ENCODE data around the gene FOXO1. TPM values are rescaled to one million over a fixed set of nuclear protein-coding genes. Genes with fewer than 3 reads are reported as not detected.

The FOXO1 gene
- total RNA-seq, 1 experiment from 2014 or later, result 6.8 TPM

- DNase-seq (ENCODE audit: low read depth), result no peak
These were observed 56.3 kb downstream of the FOXO1 start for GRCh38 chr13:40609972-40610726.

GRCh38 chr13:40608308-40608707 is 58.1 kb downstream of the FOXO1 start:
- no peak for DNase-seq (ENCODE audit: low read depth)

- DNase-seq (ENCODE audit: low read depth), result no peak
These were observed 60.9 kb downstream of the FOXO1 start for GRCh38 chr13:40605573-40605972.

GRCh38 chr13:40604135-40604534 is 62.3 kb downstream of the FOXO1 start:
- no peak for DNase-seq (ENCODE audit: low read depth)

- no peak for DNase-seq (ENCODE audit: low read depth)
These were observed 66.2 kb downstream of the FOXO1 start for GRCh38 chr13:40600149-40600751.

- peak; percentile 10 for DNase-seq (ENCODE audit: low read depth)
These were observed 66.7 kb downstream of the FOXO1 start for GRCh38 chr13:40599747-40600146.

GRCh38 chr13:40599124-40599523 is 67.3 kb downstream of the FOXO1 start:
- no peak for DNase-seq (ENCODE audit: low read depth)

GRCh38 chr13:40598569-40598968 is 67.9 kb downstream of the FOXO1 start:
- peak; percentile 53 for DNase-seq (ENCODE audit: low read depth)

- no peak for DNase-seq (ENCODE audit: low read depth)
These were observed 68.6 kb downstream of the FOXO1 start for GRCh38 chr13:40597735-40598365.

GRCh38 chr13:40596484-40596883 is 70.0 kb downstream of the FOXO1 start:
- DNase-seq (ENCODE audit: low read depth), result no peak

GRCh38 chr13:40595693-40596092 is 70.7 kb downstream of the FOXO1 start:
- DNase-seq (ENCODE audit: low read depth), result peak; percentile 19

GRCh38 chr13:40592035-40592434 is 74.4 kb downstream of the FOXO1 start:
- DNase-seq (ENCODE audit: low read depth), result no peak

- DNase-seq (ENCODE audit: low read depth), result no peak
These were observed 75.3 kb downstream of the FOXO1 start for GRCh38 chr13:40591091-40591490.

GRCh38 chr13:40590112-40590862 is 76.2 kb downstream of the FOXO1 start:
- no peak for DNase-seq (ENCODE audit: low read depth)

GRCh38 chr13:40589285-40590109 is 76.9 kb downstream of the FOXO1 start:
- DNase-seq (ENCODE audit: low read depth), result peak; percentile 71

- DNase-seq (ENCODE audit: low read depth), result no peak
These were observed 78.3 kb downstream of the FOXO1 start for GRCh38 chr13:40588101-40588500.

- no peak for DNase-seq (ENCODE audit: low read depth)
These were observed 79.4 kb downstream of the FOXO1 start for GRCh38 chr13:40586886-40587565.

- peak; percentile 78 for DNase-seq (ENCODE audit: low read depth)
These were observed 80.5 kb downstream of the FOXO1 start for GRCh38 chr13:40585911-40586471.

GRCh38 chr13:40583738-40584137 is 82.7 kb downstream of the FOXO1 start:
- DNase-seq (ENCODE audit: low read depth), result no peak

GRCh38 chr13:40582531-40582930 is 83.9 kb downstream of the FOXO1 start:
- DNase-seq (ENCODE audit: low read depth), result no peak

GRCh38 chr13:40581277-40581579 is 85.2 kb downstream of the FOXO1 start:
- no peak for DNase-seq (ENCODE audit: low read depth)
